HG03439 (cell line): ENCODE results near the gene FAAH2.
"Not testable (repeated sequence)": the region's sequence is repeated elsewhere in the genome, so short reads cannot be mapped to it uniquely, and the experiment has no call there.

ENCODE experiments used
- ATAC-seq: cut with Tn5 transposase; IDR thresholded peaks from one replicate; pipeline ENCODE4 v1.9.1; 2021; ENCODE audit warnings: mild to moderate bottlenecking, moderate library complexity; ENCODE audit not compliant: unreplicated experiment

Gene FAAH2, protein sequence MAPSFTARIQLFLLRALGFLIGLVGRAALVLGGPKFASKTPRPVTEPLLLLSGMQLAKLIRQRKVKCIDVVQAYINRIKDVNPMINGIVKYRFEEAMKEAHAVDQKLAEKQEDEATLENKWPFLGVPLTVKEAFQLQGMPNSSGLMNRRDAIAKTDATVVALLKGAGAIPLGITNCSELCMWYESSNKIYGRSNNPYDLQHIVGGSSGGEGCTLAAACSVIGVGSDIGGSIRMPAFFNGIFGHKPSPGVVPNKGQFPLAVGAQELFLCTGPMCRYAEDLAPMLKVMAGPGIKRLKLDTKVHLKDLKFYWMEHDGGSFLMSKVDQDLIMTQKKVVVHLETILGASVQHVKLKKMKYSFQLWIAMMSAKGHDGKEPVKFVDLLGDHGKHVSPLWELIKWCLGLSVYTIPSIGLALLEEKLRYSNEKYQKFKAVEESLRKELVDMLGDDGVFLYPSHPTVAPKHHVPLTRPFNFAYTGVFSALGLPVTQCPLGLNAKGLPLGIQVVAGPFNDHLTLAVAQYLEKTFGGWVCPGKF

DNA sequence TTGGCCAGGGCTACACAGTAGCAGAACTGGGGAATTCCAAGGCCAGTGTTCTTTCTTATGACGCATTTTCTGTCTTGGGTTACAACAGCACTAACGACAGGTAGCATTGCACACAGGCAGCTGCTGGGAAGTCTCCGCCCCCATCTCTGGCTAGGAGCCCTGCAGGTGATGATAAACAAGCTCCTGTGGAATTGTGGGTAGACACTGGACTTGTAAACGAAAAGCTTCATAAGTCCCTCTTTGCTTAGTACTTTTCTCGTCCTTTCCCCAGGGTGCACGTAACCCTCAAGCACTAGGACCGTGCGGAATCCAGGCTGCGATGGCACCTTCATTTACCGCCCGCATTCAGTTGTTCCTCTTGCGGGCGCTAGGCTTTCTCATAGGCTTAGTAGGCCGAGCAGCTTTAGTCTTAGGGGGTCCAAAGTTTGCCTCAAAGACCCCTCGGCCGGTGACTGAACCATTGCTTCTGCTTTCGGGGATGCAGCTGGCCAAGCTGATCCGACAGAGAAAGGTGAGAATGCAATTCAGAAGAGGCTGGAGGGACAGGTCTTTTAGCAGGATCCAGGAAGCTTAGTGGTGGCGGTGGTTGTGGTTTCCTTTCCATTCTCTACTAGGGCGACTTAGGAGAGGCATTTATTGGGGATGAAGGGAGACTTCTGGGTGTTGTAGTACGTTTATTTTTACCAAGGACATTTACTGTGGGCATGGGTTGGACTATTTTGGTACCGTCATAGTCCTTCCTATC lies at the start of gene FAAH2:
Gene FAAH2 (plus strand): TSS at position 200 of the 745 bp plus-strand sequence. CDS start 120 bp downstream, at position 320.
- peak; percentile 90 for ATAC-seq

DNA sequence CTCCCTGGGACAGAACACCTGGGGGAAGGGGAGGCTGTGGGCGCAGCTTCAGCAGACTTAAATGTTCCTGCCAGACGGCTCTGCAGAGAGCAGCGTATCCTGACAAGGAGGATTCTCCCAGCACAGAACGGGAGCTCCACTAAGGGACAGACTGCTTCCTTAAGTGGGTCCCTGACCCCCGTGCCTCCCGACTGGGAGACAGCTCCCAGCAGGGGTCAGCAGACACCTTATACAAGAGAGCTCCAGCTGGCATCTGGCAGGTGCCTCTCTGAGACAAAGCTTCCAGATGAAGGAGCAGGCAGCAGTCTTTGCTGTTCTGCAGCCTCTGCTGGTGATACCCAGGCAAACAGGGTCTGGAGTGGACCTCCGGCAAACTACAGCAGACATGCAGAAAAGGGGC lies 44.5 kb upstream of the FAAH2 start:
- no peak for ATAC-seq

DNA sequence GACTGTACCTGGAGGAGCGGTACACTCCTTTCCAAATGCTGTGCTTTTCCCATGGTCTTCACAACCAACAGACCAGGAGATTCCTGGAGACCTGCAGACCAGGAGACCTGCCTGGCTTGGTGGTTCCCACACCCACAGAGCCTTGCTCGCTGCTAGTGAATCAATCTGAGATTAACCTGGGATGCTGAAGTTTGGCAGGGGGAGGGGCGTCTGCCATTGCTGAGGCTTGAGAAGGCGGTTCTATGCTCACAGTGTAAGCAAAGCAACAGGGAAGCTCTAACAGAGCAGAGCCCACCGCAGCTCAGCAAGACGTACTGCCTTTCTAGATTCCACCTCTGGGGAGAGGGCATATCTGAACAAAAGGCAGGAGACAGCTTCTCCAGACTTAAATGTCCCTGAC lies 34.5 kb upstream of the FAAH2 start:
- no peak for ATAC-seq

DNA sequence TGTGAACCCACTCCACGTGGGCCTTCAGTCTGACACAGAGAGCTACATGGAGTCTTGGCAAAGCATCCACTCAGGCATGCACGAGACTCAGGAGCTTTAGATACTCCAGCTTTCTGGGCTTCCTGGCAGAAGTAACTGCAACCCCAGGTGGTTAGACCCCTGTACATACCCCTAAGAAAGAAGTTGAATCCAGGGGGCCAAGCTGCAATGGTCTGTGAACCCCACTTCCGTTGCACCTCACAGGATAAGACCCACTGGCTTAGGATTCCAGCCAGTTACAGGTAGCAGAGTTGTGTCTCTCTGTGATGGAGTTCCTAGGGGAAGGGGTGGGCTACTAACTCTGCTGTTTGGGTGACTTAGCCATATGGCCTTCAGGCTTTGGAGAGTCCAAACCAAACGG lies 21.4 kb upstream of the FAAH2 start:
- no peak for ATAC-seq

DNA sequence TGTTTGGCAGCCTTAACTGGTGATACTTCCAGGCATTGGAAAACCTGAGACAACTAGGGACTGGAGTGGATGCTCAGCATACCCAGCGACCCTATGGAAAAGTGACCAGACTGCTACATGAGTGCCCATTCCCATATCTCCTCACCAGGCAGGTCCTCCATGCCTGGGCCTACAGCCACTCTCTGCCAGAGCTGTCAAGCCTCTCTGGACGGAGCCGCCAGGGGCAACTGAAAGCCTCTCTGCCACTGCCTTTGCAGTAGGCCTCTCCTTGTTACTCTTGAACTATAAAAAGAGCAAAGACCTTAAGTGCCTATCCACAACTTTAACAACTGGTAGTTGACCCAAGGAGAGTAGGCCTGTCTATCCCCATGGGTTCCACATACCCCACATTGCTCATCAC lies 20.2 kb upstream of the FAAH2 start:
- ATAC-seq, result no peak

DNA sequence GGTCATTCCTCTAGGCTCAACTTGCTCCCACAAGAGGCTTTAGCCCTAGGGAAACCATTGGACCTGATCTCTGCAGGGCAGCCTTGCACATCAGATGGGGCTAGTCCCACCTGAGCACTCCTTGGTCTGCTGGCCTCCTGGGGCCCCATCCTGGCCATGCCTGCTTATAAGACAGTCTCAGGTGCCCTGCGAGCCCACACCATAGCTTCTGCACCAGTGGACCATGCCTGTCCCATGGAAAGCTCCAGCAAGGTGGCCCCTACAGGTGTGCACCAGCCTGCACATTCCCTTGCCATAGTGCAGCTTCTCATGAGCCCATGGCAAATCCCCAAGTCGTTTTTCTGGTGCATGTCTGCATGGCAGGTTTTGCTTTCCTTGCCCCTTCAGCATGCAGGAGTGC lies 19.6 kb upstream of the FAAH2 start:
- ATAC-seq, result no peak

DNA sequence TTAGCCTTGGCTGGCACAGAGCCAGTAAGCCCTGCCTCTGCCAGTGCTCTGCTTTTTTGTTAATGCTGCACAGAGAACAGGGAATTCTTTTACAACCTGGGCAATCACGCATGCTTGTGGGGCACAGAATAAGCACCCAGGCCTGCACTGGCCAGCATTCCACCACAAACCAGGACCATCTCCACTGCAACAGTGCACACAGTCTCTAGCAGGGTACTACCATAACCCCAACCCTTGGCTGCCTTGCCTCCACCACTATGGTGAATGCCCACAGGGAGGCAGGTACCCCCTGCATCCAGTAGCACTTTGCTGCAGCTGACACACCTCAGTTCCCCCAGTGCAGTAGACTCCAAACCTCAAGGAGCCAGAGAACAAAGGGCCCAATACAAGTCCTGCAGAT lies 19.2 kb upstream of the FAAH2 start:
- no peak for ATAC-seq

DNA sequence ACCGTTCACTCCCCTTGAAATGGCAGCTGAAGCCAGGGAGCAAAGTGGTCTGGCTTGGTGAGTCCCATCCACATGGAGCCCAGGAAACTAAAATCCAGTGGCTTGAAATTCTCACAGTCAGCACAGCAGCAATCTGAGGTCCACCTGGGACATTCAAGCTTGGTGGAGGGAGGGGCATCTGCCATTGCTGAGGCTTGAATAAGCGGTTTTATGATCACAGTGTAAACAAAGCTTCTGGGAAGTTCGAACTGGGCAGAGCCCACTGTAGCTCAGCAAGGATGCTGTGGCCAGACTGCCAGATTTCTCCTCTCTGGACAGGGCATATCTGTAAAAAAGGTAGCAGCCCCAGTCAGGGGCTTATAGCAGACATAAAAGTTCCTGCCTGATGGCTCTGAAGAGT lies 15.5 kb upstream of the FAAH2 start:
- no peak for ATAC-seq

DNA sequence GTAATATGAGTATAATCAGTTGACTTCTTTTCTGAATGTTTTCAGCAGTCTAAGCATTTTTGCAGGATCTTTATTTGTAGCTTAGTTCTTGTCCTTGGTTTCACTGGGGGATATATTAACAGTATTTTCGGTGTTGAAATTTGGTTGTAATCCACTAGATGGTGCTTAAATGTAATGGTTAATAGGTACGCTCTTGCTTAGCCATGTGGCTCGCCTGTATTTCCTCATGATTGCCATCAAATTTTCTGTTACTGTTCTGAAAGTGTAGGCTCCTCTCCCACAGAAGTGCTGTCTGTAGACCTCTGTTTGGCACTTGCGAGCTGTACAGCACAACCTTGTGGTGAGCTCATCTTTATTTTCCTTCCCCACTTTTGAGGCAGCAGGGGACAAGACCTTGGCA lies 3.9 kb upstream of the FAAH2 start:
- ATAC-seq, result no peak

DNA sequence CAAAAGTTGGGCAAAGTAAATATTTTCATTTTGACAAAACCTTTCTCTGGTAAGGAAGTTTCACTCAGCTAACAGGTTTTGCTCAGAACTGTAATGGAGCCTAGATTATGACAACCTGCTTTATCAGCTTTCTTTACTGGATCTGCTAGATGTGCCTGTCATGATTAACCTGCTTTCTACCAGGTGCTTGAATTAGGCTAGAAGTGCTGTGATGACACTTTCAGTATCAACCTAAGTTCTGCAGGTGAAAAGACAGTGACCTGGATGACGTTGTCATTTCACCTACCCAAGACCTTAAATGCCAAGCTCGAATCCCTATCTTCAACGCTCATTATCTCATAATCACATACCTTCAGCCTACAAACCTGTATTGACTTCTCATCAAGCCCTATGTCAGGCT lies 1.5 kb upstream of the FAAH2 start:
- no peak for ATAC-seq

DNA sequence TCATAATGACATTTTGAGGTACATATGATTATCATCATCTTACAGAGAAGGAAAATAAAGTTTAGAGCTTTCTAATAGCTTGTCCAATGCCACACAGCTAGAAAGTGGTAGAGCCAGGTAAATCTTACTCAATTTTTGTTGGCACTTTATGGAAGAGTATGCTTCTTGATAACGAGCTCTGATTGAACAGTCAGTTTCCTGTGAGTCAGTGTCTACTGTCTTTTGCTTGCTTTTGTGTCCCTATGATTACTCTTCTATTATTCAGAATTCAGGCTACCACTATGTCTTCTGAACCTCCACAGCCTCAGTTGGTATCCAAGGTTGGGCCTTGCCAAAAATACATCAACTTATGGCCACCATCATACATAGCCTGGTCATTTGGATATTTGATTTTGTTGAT lies 2.6 kb downstream of the FAAH2 start:
- no peak for ATAC-seq

DNA sequence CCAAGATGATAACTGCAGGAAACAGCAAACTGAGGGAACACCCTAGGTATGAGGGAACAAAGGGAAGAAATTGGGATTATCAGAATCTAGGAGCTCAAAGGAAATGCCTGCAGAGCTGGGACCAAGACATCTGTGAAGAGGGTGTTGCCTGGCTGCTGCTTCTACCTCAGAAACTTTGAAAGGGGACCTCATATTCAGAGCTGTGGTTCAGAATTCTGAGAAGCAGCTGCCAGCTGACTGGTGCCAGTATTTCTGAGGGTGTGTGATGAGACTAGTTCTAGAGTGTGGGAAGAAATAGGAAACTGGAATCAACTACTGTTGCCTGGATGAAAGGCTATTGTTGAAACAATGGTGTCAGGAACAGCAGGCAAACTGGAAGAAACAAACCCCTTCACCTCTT lies 8.5 kb downstream of the FAAH2 start:
- ATAC-seq, result no peak

DNA sequence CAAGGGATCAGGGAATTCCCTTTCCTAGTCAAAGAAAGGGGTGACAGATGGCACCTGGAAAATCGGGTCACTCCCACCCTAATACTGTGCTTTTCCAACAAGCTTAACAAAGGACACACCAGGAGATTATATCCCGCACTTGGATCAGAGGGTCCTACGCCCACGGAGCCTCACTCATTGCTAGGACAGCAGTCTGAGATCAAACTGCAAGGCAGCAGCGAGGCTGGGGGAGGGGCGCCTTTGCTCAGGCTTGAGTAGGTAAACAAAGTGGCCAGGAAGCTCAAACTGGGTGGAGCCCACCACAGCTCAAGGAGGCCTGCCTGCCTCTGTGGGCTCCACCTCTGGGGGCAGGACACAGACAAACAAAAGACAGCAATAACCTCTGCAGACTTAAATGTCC lies 9.2 kb downstream of the FAAH2 start:
- ATAC-seq, result not testable (repeated sequence)

DNA sequence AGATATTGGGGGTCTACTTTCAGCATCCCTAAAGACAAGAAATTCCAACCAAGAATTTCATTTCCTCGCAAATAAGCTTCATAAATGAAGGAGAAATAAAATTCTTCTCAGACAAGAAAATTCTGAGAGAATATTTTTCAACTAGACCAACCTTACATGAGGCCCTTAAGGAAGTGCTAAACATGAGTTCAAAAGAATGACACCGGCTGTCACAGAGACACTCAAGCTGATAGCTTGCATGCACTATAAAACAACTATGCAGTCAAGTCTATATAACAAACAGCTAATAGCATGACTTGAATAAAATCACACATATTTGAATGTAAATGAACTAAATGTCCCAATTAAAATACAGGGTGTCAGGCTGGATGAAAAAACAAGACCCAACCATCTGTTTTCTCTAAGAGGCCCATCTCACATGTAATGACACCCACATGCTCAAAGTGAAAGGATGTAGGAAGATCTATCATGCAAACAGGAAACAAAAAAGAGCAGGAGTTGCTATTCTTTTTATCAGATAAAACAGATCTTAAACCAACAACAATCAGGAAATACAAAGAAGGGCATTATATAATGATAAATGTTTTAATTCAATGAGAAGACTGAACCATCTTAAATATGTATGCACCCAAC lies 27.2 kb downstream of the FAAH2 start:
- ATAC-seq, result no peak

DNA sequence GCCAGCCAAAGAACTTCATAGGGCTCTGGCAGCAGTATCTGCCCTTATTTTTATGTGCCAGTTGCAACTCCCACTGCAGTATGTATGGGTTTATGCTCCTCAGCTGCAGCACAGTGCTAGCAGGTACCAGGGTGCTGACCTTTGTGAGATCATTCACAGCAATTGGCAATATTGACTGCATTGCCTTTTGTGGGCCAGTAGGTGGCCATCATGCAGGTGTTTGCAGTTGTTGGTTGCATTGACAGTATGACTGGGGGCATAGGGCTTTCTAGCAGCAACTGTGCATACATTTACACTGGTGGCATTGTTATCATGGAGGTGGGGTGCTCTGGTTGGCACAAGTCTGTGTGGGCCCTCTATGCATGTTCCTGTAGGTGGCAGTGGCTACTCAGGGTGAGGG lies 42.5 kb downstream of the FAAH2 start:
- no peak for ATAC-seq

DNA sequence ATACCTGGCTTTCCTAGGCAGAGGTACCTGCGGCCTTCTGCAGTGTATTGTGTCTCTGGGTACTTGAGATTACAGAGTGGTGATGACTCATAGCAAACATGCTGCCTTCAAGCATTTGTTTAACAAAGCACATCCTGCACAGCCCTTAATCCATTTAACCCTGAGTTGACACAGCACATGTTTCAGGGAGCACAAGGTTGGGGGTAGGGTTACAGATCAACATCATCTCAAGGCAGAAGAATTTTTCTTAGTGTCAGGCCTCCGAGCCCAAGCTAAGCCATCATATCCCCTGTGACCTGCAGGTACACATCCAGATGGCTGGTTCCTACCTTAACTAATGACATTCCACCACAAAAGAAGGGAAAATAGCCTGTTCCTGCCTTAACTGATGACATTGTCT lies 49.3 kb downstream of the FAAH2 start:
- ATAC-seq, result not testable (repeated sequence)

DNA sequence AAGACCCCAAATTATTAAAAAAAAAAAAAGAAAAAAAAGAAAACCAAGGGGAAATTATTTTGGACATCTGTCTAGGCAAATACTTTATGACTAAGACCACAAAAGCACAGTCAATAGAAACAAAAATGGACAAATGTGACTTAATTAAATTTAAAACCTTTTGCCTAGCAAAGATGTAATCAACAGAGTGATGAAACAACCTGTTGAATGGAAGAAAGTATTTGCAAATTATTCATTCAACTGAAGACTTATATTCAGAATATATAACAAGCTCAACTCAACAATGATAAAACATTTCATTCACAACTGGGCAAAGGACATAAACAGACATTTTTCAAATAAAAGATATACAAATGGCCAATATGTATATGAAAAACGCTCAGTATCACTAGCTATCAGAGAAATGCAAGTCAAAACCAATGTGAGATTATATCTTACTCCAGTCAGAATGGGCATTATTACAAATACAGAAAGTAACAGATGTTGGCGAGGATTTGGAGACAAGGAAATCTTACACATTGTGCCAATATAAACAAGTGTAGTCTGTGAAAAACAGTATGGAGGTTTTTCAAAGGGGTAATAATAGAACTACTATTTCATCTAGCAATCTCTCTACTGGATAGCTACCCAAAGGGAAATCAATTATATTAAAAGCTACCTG lies 67.1 kb downstream of the FAAH2 start:
- ATAC-seq, result no peak

DNA sequence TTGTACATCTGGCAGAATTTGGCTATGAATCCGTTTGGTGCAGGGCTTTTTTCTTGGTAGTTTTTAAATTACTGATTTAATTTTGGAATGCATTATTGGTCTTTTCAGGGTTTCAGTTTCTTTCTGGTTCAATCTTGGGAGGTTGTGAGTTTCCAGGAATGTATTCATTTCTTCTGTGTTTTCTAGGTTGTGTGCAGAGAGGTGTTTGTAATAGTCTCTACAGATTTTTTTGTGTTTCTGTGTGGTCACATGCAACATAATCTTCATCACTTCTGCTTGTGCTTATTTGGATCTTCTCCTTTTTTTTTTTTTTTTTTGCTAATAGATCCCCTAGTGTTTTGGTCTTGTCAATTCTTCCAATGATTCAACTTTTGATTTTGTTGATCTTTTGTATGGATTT lies 77.6 kb downstream of the FAAH2 start:
- no peak for ATAC-seq

DNA sequence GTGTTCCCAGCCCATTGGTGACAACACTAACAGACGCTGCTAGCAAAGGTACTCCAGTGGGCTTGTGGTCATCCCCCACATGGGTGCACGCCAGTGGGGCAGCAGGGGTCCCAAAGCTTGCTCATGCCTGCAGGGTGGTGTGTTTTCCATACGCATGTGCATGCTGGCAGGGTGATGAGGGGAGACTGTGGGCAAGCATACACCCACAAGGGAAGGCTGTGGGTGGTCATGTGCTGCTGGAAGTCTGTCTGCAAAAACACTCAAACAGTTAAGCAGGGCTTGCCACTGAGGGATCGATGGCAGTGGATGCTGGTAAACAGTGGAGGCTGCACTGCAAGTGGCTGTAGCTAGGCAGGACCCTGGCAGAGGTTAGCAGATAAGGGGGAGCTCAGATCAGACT lies 79.9 kb downstream of the FAAH2 start:
- ATAC-seq, result no peak

DNA sequence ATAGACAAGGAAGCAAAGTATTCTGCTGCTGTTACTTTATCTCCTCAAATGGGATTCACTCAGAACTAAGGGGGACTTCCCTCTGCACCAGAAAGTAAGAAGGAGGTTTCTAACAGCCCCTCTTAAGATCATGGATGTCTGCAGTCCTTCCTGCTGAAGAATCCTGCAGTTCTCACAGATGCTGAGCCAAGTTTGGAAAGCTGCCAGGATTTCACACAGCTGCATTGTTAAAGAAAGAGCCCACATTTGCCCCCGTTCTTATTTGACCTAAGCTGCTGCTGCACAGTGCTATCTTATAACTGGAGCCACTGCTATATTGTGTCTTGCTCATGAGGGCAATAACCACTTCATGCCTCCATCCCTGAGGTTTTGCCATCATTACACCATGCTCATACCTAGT lies 81.1 kb downstream of the FAAH2 start:
- no peak for ATAC-seq

DNA sequence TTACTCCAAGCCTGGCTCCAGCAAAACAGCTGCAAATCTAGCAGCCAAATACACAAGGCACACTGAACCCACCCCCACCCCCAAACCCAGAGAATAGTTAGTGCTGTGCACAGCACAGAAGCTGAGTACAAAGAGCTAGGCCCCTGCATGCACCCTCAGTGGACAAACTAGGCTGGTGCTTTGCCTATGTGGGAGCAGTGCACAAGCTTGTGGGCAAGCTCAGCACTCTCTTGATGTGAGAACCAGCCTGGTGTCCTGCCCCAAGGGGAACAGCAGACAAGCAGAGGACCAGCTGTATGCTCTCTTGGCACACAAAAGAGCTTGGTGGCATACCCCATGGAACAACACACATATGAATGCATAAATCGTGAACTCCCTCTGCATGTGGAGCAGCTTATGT lies 81.7 kb downstream of the FAAH2 start:
- no peak for ATAC-seq
